AG09319 (cell line): ENCODE results near the gene SARS2.
"Not testable (repeated sequence)": the region's sequence is repeated elsewhere in the genome, so short reads cannot be mapped to it uniquely, and the experiment has no call there.

Source experiments
- DNase-seq: peaks from one replicate; pipeline ENCODE4 v3.0.0-alpha.2; 2010; ENCODE audit warnings: low read depth; ENCODE audit errors: extremely low read depth
- CTCF ChIP-seq: IDR thresholded peaks from 2 replicates; pipeline ENCODE4 v1.5.1; 2011; ENCODE audit warnings: low read depth, mild to moderate bottlenecking, inconsistent platforms, low read length, moderate library complexity

The SARS2 gene

GRCh38 chr19:38878575-38879399 lies 51.8 kb downstream of the SARS2 start:
- no peak for DNase-seq
- TF ChIP-seq CTCF: no peak

- no peak for TF ChIP-seq CTCF
Measured at GRCh38 chr19:38877781-38878574, 52.6 kb downstream of the SARS2 start, which contains the start of gene RINL. TSS of gene RINL (minus strand) at chr19:38878275. CDS start at chr19:38876742, 1,533 bp downstream.

GRCh38 chr19:38875656-38876395 lies 54.7 kb downstream of the SARS2 start:
- no peak for DNase-seq

More at GRCh38 chr19:38877781-38878574, 52.6 kb downstream of the SARS2 start, which contains the start of gene RINL:
- no peak for DNase-seq

GRCh38 chr19:38873400-38873799 lies 57.2 kb downstream of the SARS2 start:
- DNase-seq: not testable (repeated sequence)

More at GRCh38 chr19:38875656-38876395, 54.7 kb downstream of the SARS2 start:
- no peak for TF ChIP-seq CTCF

- no peak for TF ChIP-seq CTCF
- DNase-seq: no peak
Measured at GRCh38 chr19:38870612-38871011, 60.0 kb downstream of the SARS2 start.

GRCh38 chr19:38869836-38870607 lies 60.5 kb downstream of the SARS2 start:
- DNase-seq: no peak
- TF ChIP-seq CTCF: peak; percentile 75
